Daoy (cell line): ENCODE results near the gene NUDT17. TPM values are rescaled to one million over a fixed set of nuclear protein-coding genes. Genes with fewer than 3 reads are reported as not detected.
A peak's percentile ranks its signal among the peaks of the same experiment; 100 is the strongest.
"Not testable (repeated sequence)": the region's sequence is repeated elsewhere in the genome, so short reads cannot be mapped to it uniquely, and the experiment has no call there.

Source experiments
- DNase-seq: peaks from one replicate; pipeline ENCODE4 v3.0.0-alpha.2; 2015; ENCODE audit warnings: low read depth
- total RNA-seq: library from RNA; depleted of rRNA; stranded (reverse); fragments of >200 nt; shearing (Covaris generic); gene quantifications from 2 replicates; pipeline ENCODE4 v1.2.3, GENCODE V29; 2014; rRNA removed

The NUDT17 gene, protein sequence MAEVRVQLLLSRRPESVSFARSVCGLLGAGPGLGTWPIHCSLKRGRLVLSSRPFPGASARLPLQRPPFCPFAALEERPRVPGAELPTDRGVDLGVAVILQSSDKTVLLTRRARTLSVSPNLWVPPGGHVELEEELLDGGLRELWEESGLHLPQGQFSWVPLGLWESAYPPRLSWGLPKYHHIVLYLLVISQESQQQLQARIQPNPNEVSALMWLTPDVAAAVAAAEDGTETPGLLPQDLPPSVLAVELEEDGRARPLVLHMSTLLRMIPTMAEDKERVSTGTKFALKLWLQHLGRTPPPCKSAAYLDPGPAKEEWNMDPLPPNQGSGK
- total RNA-seq: 1.8 and 3.2 TPM in 2 replicates

GRCh38 chr1:145845514-145846161 is at the start of gene NUDT17:
Gene NUDT17 (plus strand): TSS chr1:145845630. CDS start chr1:145845641, 11 bp downstream.
- DNase-seq: peak; percentile 81

GRCh38 chr1:145796753-145797152 is 48.7 kb upstream of the NUDT17 start:
- DNase-seq: no peak

- no peak for DNase-seq
These were observed 45.6 kb upstream of the NUDT17 start for GRCh38 chr1:145799806-145800205.

DNA sequence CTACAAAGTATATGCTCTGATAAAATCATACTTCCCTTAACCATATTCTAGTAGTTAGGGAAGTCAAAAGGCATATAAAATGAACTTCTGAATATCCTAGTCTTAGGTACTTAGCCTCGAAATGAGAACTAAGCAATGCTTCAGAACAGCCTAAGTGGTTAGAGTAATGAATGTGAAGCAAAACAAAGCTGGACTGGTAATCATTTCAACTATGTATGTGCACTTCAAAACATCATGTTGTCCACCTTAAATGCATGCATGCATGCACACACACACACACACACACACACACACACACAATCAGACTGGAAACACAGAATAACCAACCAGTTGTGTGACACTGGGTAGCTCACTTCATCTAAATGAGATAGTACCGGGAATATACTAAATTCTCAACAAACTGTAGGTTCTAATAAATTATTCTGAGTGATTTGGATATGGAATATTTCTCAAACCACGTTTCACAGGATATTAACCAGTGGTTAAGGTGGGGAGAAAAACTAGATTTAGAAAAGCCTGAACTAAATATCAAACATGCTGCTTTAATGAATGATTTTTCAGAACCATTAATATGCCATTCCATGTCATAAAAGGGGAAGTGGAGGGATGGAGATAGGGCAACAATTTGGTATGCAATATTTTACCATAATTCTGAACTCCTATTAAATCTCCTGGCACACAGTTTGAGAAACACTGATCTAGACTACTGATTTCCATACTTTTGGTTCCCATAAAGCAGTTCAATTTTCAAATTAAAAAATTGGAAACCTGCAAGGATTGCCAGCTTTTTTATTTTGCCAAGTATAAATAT is 41.0 kb upstream of the NUDT17 start:
- DNase-seq: no peak

- no peak for DNase-seq
These were observed 40.4 kb upstream of the NUDT17 start for GRCh38 chr1:145805057-145805456.

- DNase-seq: no peak
These were observed 39.0 kb upstream of the NUDT17 start for GRCh38 chr1:145806408-145806807.

DNA sequence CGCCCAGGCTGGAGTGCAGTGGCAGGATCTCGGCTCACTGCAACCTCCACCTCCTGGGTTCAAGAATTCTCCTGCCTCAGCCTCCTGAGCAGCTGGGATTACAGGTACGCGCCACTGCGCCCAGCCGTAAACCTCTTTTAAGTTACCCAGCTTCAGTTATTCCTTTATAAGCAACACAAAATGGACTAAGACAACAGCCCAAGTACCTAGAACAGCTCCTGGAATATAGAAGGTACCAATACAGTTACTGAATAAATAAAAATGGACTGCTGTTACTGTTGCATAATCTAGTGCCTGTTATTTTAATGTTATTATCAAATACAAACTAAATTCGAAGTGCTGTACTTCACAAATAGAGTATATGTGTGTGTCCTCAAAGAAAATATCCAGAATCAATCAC is 38.6 kb upstream of the NUDT17 start:
- DNase-seq: no peak

DNA sequence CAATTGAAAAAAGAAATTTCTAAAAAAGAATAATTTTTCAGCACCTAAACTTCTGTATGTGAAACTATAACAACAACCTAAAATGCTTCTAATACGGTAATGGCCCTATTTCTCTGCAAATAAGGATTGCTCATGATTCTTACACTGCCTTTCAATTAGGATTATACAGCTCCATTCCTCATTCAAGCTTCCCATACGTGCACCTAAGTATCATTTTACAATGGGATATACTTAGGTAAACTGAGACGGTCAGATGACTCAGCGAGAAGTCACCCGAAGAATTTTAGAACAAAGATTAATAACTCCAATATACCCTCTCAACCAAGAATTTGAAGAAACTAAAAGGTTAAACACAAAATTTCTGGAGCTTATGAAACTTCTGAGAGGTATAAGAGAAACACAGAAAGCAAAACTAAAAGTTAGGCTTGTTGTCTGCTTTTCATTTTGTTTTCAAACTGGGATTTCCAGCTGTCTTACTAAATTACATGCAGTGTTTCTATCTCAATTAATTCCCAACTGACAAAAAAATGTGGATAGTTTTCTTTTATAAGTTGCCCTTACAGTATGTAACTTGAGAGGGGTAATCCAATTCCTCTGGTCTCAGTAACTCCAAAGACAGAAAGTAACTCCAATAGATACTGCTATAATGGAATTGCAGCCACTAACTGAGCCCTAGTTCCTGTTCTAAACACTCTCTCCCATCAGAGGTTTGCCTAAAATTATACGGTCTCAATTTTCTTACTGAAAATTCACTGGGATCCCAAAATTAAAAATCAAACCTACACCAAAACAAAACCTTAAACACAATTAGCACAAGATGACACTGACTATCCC is 32.2 kb upstream of the NUDT17 start:
- DNase-seq: not testable (repeated sequence)

- peak; percentile 29 for DNase-seq
These were observed 27.3 kb upstream of the NUDT17 start for GRCh38 chr1:145818095-145818494.

DNA sequence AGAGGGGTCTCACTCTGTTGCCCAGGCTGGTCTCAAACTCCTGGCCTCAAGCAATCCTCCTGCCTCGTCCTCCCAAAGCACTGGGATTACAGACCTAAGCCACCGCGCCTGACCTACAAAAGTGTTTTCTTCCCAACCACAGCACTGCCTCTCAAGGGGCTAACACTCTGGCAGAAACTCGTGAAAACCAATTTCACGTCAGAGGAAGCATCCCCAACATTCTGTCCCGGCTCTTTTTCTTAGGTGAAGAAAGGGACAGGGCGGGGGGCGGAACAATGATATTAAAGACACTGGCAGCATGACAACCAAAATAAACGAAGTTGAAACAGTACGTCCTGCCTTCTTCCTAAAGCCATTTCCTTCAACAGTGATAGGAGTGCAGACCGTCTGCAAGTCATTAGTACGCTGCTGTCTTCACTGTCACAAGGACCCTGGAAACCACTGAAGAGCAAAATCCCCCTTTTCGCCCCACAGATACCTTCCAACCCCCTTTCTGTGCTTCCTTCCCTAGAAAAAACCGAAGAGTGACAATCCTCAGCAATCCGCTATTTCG is 22.6 kb upstream of the NUDT17 start:
- DNase-seq: not testable (repeated sequence)

DNA sequence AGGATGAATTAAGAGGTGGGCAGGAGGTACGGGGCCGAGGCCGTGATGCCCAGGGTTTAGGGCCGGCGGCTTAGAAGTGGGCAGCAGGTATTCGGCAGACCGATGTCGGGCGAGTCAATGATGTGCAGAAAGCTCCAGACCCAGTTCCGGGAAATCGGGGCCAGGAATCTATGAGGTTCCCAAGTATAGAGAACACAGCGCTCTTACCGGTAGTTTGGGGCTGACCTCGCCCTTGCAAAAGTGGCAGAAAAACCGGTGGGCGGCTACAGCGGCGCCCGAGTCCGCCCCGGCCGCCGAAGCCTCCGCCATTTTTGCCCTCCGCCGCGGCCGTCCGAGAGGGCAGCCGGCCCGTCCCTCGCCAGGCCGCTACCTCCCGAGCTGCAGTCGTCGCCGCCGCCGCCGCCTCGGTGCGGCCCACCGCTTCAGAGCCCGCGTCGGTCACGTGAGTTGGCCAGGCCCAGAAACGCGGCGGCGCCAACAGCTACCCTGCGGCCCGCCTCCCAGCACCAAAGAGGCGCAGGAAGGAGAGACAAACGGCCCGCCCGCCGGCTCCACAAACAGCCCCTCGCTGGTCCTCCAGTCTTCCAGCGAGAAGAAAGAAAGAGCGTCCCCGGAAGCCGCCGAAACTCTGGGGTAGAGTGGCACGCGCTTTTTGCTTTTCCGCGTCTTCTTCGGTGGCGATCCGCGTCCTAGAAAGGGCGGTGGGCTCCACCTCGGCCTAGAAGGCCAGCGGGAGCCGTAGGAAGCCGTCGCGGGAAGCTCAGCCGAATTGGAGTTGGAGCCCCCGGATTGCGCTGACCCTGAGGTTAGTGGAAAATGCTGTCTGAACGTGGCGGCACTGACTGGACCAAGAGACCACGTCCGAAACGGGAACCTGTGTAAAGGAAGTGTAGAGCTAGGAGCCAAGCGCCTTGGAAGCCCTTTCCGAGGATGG is 21.6 kb upstream of the NUDT17 start, which contains the start of the genes POLR3C and RNF115:
POLR3C (plus strand) TSS at position 636 of the 934 bp plus-strand sequence. CDS start 1,577 bp downstream, outside the sequence.
RNF115 (minus strand) TSS at position 531 of the 934 bp plus-strand sequence; CDS start at position 309, 222 bp downstream.
- DNase-seq: peak; percentile 95

GRCh38 chr1:145824499-145824842 is 21.0 kb upstream of the NUDT17 start:
- DNase-seq: no peak

DNA sequence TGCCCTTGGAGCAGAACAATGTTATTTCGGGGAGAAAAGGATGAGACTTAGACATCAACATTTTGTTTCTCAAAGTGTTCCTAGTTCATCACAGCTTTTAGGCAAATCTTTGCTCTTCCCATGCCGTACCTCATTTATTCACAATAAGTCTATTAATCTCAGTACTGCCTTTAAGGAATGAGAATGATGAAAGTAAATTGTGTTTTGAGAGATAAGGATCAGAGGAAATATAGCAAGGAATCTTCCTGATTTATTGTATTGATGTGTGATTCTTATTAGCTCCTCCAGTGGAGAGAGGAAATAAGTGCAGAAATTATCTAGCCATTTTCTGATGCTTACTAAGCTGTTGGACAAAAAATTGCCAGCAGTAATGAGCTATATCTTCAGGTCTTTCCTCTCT is 19.4 kb upstream of the NUDT17 start:
- no peak for DNase-seq

DNA sequence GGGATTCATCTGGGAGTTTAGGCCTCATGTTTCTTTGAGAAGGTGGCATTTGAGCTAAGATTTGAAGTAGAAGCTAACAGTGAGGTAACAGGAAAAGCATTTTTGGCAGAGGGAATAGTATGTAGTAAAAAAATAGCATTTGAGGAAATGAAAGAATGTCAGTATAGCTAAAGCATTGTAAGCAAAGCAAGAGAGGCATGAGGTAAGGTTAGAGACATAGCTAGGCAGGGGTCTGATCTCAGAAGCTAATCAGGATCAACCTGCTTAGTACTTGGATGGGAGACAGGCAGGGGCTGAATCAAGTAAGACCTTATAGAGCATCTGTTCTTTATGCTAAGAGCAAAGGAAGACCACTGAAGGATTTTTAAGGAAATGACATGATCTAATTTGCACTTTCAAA is 17.5 kb upstream of the NUDT17 start:
- DNase-seq: no peak

DNA sequence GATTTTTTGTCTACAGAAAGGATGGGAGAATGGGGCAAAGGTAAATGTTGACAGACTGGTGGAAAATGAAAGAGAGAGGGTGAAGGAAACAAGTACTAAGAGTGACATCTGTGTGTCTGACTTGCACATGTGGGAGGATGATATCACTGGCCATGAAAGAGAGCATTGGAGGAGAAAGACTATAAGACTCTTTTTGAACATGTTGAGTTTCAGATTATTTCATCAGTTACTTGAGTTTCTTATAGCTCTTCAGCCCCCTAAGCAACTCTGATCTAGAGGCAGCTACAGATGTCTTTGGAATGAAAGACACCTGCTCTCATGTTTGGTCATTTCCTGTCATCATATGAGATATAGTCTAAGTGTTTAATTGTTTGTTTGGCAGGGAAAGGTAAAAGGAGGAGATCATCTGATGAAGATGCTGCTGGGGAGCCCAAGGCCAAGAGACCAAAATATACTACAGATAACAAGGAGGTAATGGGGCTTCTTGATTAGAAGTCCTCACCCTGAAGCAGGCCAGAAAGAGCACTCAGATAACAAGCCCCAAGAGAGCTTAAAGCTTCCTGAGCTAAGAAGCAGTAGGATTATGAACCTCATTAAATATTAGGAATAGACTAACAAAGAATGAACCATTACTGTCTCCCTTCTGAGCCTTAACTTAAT is 16.9 kb upstream of the NUDT17 start:
- no peak for DNase-seq

DNA sequence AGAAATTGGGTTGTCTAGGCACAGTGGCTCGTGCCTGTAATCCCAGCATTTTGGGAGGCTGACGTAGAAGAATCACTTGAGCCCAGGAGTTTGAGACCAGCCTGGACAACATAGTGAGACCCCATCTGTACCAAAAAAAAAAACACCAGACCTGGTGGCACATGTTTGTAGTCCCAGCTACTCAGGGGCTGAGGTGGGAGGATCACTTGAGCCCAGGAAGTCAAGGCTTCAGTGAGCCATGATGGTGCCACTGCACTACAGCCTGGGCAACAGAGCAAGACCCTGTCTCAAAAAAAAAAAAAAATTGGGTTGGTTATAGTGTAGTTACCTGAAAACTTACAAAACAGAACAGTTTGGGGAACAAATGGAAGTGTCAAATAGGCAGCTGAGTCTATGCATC is 14.6 kb upstream of the NUDT17 start:
- not testable (repeated sequence) for DNase-seq

DNA sequence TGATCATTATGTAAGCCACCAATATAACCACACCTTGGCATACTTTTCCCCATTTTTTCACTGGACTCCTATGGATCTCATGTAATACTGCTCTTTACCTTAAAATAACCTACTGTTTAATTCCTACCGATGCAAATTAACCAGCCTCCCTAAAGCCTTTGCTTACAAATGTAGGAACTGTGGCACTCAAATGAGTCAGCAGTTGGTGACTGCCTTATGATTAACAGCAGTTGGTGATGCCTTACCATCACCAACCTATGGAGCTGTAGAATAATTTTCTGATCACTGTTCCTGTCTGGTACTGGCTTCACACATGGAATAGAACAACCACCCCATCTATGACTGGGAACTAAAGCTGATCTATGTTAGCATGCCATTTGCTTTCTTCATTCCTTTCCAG is 7.8 kb upstream of the NUDT17 start:
- DNase-seq: no peak

- no peak for DNase-seq
These were observed 2.4 kb upstream of the NUDT17 start for GRCh38 chr1:145843031-145843430.

DNA sequence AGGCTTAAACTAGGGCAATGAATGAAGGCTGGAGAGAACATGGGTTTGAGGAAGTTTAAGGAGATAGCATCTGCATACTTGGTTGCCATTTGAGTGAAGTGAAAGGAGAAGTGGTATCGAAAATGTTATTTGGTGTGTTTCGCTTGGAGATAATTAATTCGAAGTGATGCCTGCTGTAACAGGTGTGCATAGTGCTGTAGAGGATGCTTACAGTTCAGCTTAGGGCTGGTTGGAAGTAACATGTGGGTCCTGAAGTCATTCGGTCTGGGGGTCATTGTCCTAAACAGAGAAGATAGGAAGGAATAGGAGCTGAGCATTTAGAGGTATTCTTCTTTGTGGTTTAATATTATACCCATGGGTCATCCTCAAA is 301 bp upstream of the NUDT17 start:
- no peak for DNase-seq
